GM18873 (cell line): ENCODE measurements around the gene IL31RA.
"Not testable (repeated sequence)": the region's sequence is repeated elsewhere in the genome, so short reads cannot be mapped to it uniquely, and the experiment has no call there.

Source experiments
- ATAC-seq: cut with Tn5 transposase; IDR thresholded peaks from one replicate; pipeline ENCODE4 v1.9.1; 2021; ENCODE audit warnings: mild to moderate bottlenecking, moderate library complexity, moderate number of reproducible peaks; ENCODE audit not compliant: unreplicated experiment, low FRiP score

The IL31RA gene

DNA sequence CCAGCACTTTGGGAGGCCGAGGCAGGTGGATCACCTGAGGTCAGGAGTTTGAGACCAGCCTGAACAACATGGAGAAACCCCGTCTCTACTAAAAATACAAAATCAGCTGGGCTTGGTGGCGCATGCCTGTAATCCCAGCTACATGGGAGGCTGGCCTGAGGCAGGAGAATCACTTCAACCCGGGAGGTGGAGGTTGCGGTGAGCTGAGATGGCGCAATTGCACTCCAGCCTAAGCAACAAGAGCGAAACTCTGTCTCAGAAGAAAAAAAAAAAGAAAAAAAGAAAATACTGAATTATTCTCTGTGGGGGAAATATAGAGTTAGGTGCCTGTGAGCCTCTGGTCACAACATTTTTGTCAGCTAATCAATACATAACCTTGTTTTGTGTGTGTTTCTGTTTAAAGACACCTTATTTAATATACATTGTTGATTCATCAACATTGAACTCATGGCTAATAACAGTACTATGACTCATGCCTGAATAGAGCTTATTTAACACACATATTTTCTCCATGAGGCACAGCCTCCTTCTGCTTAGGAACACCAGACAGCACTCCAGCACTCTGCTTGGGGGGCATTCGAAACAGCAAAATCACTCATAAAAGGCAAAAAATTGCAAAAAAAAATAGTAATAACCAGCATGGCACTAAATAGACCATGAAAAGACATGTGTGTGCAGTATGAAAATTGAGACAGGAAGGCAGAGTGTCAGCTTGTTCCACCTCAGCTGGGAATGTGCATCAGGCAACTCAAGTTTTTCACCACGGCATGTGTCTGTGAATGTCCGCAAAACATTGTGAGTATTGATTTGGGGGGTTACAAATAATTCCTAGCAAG is at the start of gene IL31RA:
Gene IL31RA (plus strand): TSS at position 519 of the 836 bp plus-strand sequence. CDS start 214 bp downstream, at position 733.
- ATAC-seq: no peak

- ATAC-seq: not testable (repeated sequence)
Measured at GRCh38 chr5:55808814-55809213, 42.3 kb upstream of the IL31RA start.

GRCh38 chr5:55815939-55816338 is 35.2 kb upstream of the IL31RA start:
- ATAC-seq: not testable (repeated sequence)

- no peak for ATAC-seq
Measured at GRCh38 chr5:55816342-55816741, 34.8 kb upstream of the IL31RA start.

- ATAC-seq: no peak
Measured at GRCh38 chr5:55817030-55817429, 34.1 kb upstream of the IL31RA start.

DNA sequence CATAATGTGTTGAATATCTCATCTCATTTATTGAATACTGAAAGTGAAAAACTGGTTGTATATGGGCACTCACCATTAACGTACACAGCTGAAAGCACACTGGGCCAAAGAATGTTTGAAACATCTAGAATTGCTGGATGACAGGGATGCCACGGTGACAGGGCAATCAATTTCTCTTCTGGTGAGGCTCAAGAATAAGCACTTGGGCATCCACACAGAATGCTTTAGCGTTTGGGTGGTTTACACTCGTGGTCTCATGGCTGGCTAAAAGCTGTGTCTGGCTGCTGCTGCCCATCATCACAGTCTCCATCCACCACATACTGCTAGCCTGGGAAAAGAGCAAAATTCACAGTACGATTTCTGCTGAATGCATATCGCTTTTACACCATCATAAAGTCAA is 30.7 kb upstream of the IL31RA start:
- ATAC-seq: no peak

DNA sequence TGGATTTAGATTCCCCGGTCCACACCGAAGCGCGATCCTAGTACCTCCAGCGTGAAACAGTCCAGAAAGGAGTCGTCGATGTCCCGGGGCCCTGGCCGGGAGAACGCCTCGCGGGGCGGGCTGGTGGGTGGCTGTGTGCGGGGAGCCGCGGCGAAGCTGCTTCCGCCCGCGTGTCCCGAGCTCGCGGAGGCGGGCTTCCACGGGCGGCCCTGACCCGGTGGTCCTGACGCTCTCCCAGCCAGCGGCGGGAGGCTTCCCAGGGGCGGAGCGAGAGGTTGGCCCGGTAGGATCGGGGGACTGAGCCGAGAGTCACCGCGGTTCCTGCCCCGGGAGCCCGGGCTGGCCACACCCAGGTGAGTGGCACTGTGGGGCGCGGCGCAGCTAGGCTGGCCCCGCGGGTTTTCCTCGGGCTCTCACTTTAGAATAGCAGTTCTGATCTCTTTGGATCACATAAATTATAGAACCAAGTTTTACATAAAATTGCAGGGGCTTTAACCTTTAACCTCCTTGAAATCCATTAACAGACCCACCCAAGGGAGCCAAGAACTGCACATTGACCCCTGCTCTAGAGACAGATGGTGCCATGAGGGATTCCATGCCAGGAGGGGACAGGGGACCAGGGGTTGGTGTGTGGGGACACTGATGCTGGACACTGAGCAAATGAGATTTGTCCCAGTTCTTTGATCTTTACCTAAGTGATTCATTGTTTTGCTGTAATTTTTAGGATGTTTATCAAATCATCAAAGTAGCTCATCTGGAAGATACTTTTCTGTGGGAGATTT is 29.2 kb upstream of the IL31RA start:
- ATAC-seq: no peak

DNA sequence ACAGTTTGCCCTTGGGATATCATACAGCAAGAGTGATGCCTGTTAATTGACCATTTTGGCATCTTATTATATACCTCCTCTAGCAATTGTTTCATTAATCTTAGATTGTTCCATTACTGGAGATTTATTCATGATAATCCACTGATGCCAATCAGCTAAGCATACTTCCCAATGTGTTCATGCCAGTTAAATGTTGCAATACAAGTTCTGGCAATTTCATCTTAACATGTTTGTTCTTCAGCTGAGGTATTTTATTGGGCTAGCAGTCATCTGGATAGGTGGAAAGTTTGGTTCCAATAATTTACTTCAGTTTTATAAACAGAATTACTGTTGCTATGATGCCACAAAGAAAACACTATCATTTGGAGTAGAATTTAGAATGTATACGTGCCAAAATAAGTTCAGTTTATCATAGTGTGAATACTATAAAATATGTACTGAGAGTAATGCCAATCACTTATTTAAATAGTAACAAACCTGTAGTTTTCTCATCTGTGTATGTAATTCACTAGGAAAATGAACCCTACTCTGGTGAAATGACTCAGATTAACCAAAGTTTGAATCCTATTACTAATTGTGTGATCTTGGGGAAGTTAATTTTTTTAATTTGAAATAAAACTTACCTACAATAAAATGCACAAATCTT is 27.9 kb upstream of the IL31RA start:
- no peak for ATAC-seq

GRCh38 chr5:55829956-55830355 is 21.2 kb upstream of the IL31RA start:
- no peak for ATAC-seq

DNA sequence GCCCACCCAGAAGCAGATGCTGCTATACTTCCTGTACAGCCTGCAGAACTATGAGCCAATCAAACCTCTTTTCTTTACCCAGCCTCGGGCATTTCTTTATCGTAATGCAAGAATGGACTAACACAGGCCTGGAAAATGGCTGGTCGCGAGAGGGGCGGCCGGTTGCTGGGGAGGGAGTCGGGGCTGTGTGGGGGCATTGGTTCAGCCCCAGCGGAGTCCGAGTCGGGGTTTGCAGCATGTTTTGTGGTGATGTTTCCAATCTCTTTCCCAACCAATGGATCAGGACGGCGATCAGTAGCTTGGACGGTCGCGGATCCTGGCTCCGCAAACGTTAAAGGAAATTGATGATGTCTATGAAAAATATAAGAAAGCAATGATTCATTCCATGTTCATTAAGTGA is 18.7 kb upstream of the IL31RA start:
- ATAC-seq: no peak

DNA sequence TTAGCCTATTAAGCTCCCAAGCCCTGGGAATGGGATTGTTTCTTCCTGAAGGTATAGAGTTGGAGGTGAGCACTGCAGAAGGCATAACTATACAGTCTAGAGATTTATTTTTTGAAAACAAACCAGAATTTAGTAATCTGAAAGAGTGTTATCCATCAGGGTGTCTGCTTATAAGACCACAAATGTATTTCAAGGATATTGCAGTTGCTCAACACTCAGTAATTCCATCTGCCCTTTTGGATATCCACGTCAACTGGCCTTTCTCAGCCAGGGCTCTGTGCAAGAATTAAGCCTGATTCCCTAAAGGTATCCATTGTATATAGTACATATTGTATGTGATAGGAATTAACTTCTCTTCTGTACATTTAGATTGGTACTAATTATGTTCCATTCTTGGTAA is 15.0 kb upstream of the IL31RA start:
- ATAC-seq: no peak

GRCh38 chr5:55841976-55842375 is 9.2 kb upstream of the IL31RA start:
- no peak for ATAC-seq

- no peak for ATAC-seq
Measured at GRCh38 chr5:55847837-55848236, 3.3 kb upstream of the IL31RA start.

GRCh38 chr5:55848783-55849182 is 2.4 kb upstream of the IL31RA start:
- no peak for ATAC-seq

DNA sequence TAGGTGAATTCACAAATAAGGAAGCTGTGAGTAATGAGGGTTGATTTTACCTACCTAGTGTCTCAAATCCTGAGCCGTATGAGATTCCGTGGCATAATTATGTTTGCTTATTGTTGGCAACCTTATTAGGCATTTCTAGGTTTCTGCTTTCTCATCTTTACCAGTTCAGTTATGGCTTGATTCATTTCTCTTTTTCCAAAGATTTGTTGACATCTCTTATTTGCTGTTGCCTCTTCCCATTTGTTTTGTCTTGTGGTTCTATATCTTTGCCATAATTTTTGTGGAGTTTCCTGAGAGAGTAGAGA is 470 bp downstream of the IL31RA start:
- ATAC-seq: no peak

GRCh38 chr5:55852503-55852902 is 1.3 kb downstream of the IL31RA start:
- ATAC-seq: no peak

DNA sequence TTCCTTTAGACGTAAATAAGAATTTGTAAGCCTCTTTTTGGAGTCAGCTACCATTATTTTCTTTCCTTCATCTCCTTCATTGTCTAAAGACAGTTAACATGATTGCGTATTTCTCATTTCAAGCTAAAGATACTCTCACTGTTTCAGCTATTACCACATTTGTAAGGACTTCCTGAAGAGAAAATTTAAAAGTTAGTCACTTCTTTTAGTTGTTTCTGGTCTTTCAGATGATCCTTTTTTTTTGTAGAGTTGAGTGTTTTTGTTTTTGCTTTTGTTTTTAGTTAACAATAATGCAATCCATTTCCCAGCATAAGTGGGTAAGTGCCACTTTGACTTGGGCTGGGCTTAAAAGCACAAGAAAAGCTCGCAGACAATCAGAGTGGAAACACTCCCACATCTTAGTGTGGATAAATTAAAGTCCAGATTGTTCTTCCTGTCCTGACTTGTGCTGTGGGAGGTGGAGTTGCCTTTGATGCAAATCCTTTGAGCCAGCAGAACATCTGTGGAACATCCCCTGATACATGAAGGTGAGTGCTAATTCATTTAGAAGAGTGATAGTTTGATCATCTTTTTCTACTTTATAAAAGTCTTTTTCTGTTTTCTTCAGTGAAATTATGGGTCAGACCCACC is 2.0 kb downstream of the IL31RA start:
- ATAC-seq: no peak

DNA sequence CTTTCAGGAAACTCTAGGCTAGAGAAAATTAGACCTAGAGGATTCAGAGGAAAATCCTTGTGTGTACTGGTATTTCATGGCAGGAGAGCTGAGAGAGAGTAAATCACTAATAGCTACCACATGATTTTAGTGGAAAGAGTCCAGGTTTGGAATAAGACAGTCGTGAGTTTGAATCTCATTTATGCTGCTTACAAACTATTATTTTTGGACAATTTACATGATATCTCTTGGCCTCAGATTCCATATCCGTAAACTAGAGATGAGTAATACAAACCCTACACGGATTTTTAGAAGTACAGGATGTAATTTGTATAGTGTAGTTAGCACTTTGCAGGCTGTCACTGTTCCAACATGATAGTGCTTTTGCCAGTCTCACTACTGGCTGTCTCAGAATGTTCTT is 2.7 kb downstream of the IL31RA start:
- ATAC-seq: no peak

DNA sequence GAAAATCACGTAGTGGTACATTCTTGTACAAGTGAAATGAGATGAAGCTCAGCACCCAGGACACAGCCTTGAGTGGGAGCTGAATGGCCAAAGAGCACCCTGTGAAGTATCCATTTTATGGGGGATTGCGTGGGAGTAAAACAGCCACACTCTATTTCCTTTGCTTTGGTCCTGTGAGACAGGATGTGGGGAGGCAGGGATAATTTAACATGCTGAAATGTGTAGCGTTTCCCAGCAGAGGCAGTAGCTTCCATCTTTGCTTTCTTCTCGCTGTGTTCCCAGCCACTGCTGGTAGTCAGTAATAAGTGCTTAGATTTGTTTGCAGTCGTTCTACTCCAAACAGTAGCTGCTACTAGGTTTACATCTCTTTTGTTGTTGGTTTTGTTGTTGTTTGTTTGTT is 4.4 kb downstream of the IL31RA start:
- ATAC-seq: no peak

- no peak for ATAC-seq
Measured at GRCh38 chr5:55856516-55857246, 5.5 kb downstream of the IL31RA start.
